Fibroblast of lung (primary cell): ENCODE measurements around the gene MCTP1. TPM values are rescaled to one million over a fixed set of nuclear protein-coding genes. Genes with fewer than 3 reads are reported as not detected.
"Not testable (repeated sequence)": the region's sequence is repeated elsewhere in the genome, so short reads cannot be mapped to it uniquely, and the experiment has no call there.

Experiments used
- DNase-seq, 2 donors: peaks; one replicate each; pipeline versions ENCODE4 v3.0.0 to v3.0.0-alpha.2; 2010; ENCODE audit warnings: low read depth in 2 of 2
- H2AFZ ChIP-seq: 2 replicates; pipeline ENCODE4 v1.5.1; 2012; ENCODE audit warnings: low read length, control low read depth, inconsistent platforms
- H3K27ac ChIP-seq: 2 replicates; pipeline ENCODE4 v1.5.1; 2011; ENCODE audit warnings: low read length, control low read depth; ENCODE audit not compliant: insufficient read depth
- H3K27me3 ChIP-seq: 2 replicates; pipeline ENCODE4 v1.5.1; 2011; ENCODE audit warnings: mild to moderate bottlenecking, low read length; ENCODE audit not compliant: control insufficient read depth, insufficient read depth
- H3K36me3 ChIP-seq: 2 replicates; pipeline ENCODE4 v1.5.1; 2011; ENCODE audit warnings: low read length; ENCODE audit not compliant: control insufficient read depth, insufficient read depth
- H3K4me1 ChIP-seq: 2 replicates; pipeline ENCODE4 v1.5.1; 2011; ENCODE audit warnings: low read length; ENCODE audit not compliant: control insufficient read depth, insufficient read depth; ENCODE audit errors: extremely low read depth
- H3K4me2 ChIP-seq: 2 replicates; pipeline ENCODE4 v1.5.1; 2011; ENCODE audit warnings: low read length, control low read depth; ENCODE audit not compliant: insufficient read depth; ENCODE audit errors: extremely low read depth
- H3K4me3 ChIP-seq, 4 experiments: fragments of 200-600 bp in 1 of 4; sonication (generic) in 1 of 4; replicated peaks in 1 of 4; 2 replicates each; pipeline ENCODE4 v1.5.1; 2011 to 2016; ENCODE audit warnings: low read length in 4 of 4, low read depth in 3 of 4, mild to moderate bottlenecking in 3 of 4, control low read depth in 2 of 4, inconsistent platforms in 1 of 4, mixed read lengths in 1 of 4; ENCODE audit not compliant: insufficient read depth in 1 of 4; ENCODE audit errors: control extremely low read depth in 1 of 4
- H3K79me2 ChIP-seq: 2 replicates; pipeline ENCODE4 v1.5.1; 2012; ENCODE audit warnings: mild to moderate bottlenecking, low read length, inconsistent platforms; ENCODE audit not compliant: control insufficient read depth, insufficient read depth
- H3K9ac ChIP-seq: 2 replicates; pipeline ENCODE4 v1.5.1; 2011; ENCODE audit warnings: mild to moderate bottlenecking, low read length, control low read depth; ENCODE audit not compliant: insufficient read depth
- H3K9me3 ChIP-seq: 2 replicates; pipeline ENCODE4 v1.5.1; 2012; ENCODE audit warnings: low read depth, low read length; ENCODE audit not compliant: control insufficient read depth, insufficient read depth
- H4K20me1 ChIP-seq: 2 replicates; pipeline ENCODE4 v1.5.1; 2011; ENCODE audit warnings: low read length; ENCODE audit not compliant: control insufficient read depth, insufficient read depth; ENCODE audit errors: extremely low read depth
- EZH2 ChIP-seq: IDR thresholded peaks from 2 replicates; pipeline ENCODE4 v1.5.1; 2012; ENCODE audit warnings: low read length, control low read depth, mild to moderate bottlenecking; ENCODE audit errors: missing control alignments
- polyA plus RNA-seq, 2 donors: library from polyadenylated mRNA; depleted of rRNA in 1 of 2; stranded (reverse) in 1 of 2; unstranded in 1 of 2; fragments of >200 nt; gene quantifications; 2 replicates each; pipeline ENCODE4 v1.2.1, GENCODE V29; 2011 to 2012; ENCODE audit warnings: missing spikeins in 1 of 2
- total RNA-seq: library from RNA; depleted of rRNA; stranded (reverse); fragments of >200 nt; gene quantifications from 2 replicates; pipeline ENCODE4 v1.2.1, GENCODE V29; 2014
- TF ChIP-seq, protein P1 (sequence below), 2 donors: IDR thresholded peaks in 1 of 2; conservative IDR thresholded peaks in 1 of 2; 1 replicate in 1 of 2; 2 replicates in 1 of 2; pipeline ENCODE4 v1.5.1; 2011 to 2012; ENCODE audit warnings: low read length in 2 of 2, control low read depth in 1 of 2, inconsistent platforms in 1 of 2, low read depth in 1 of 2, mild to moderate bottlenecking in 1 of 2

Gene MCTP1
- total and polyA plus RNA-seq, 2 donors (not counting 1 experiment from before 2014, with no cell fraction given): 0.78 to 7.9 TPM

DNA sequence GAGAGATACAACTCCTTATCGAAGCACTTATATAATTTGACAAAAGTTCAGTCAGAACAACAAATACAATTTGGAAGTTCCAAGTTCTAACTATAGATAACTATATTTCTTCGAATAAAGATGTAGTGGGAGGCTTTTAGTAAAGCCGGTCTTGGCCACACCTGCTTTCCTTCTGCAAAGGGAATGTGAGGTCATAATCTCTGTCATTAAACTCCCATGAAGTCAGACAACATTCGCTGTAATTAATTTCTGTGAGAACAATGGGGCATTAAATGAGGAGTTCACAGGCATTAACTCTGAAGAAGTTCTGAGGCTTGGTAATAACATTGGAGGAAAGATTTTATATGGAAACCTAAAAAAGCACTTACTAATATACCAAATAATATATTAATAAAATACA lies 67.5 kb downstream of the MCTP1 start:
- Histone ChIP-seq H3K27ac (no peak overlapping the region), H3K9ac (no peak overlapping the region), H3K4me3 (no peak overlapping the region), H3K27me3 (no peaks in the 10 kb centered on the region), H3K79me2 (no peaks in the 10 kb centered on the region), H3K4me1 (no peaks in the 10 kb centered on the region), H3K4me2 (no peak overlapping the region), H4K20me1 (no peaks in the 10 kb centered on the region), H2AFZ (no peak overlapping the region), H3K36me3 (no peaks in the 10 kb centered on the region), H3K9me3 (no peaks in the 10 kb centered on the region)
- TF ChIP-seq, protein P1, sequence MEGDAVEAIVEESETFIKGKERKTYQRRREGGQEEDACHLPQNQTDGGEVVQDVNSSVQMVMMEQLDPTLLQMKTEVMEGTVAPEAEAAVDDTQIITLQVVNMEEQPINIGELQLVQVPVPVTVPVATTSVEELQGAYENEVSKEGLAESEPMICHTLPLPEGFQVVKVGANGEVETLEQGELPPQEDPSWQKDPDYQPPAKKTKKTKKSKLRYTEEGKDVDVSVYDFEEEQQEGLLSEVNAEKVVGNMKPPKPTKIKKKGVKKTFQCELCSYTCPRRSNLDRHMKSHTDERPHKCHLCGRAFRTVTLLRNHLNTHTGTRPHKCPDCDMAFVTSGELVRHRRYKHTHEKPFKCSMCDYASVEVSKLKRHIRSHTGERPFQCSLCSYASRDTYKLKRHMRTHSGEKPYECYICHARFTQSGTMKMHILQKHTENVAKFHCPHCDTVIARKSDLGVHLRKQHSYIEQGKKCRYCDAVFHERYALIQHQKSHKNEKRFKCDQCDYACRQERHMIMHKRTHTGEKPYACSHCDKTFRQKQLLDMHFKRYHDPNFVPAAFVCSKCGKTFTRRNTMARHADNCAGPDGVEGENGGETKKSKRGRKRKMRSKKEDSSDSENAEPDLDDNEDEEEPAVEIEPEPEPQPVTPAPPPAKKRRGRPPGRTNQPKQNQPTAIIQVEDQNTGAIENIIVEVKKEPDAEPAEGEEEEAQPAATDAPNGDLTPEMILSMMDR (conservative IDR thresholded peaks at IDR 0.05 in 1 of 2, IDR thresholded peaks at IDR 0.05 in 1 of 2; ENCODE audit: low read depth in 1 of 2, low read length in 2 of 2): no peak
- TF ChIP-seq EZH2: no peak
- no peak for DNase-seq

DNA sequence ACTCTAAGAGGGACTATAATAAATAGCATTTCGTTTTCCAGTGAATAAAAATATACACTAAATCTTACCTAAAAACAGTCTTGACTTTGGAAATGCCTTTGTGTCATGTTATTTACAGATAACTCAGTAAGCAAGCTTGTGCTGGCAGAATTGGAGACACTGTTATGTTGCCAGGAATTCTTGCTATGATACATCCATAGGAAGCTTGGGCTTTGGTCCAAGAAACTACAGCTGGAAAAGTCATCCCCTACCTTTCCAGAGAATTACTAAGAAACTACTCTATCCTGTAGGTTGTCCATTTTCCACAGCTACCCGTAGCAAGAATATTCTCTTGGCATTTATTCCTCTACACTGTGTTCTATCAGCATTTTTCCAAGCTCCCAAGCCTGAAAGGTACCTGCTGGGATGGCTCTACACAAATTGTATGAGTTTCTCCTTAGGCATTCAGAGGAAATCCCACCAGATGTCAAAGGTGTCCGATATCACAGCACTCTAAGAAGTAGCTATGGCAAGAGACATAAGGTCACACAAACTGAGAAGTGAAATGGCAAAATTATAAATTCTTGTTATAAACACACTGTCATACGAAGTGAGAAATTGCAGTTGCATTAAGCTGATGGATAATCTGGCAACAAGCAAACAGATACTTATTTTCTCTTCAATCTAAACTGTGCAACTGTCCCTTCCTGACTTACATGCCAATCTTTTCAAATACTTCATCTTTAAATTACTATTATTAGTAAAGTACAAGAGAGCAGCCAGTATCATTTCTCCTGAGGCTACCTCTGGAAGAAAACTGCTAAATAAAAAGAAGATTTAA lies 68.5 kb downstream of the MCTP1 start:
- Histone ChIP-seq H4K20me1 (no peaks in the 10 kb centered on the region), H3K79me2 (no peaks in the 10 kb centered on the region), H3K27ac (no peak overlapping the region), H2AFZ (no peak overlapping the region), H3K9ac (no peak overlapping the region), H3K9me3 (no peaks in the 10 kb centered on the region), H3K4me2 (no peak overlapping the region), H3K4me1 (no peaks in the 10 kb centered on the region), H3K36me3 (no peaks in the 10 kb centered on the region), H3K27me3 (no peaks in the 10 kb centered on the region), H3K4me3 (no peak overlapping the region)
- TF ChIP-seq, protein P1 (conservative IDR thresholded peaks at IDR 0.05 in 1 of 2, IDR thresholded peaks at IDR 0.05 in 1 of 2; ENCODE audit: low read depth in 1 of 2, low read length in 2 of 2): no peak
- no peak for TF ChIP-seq EZH2
- peak in 1 of 2 donors; percentile 6 for DNase-seq

DNA sequence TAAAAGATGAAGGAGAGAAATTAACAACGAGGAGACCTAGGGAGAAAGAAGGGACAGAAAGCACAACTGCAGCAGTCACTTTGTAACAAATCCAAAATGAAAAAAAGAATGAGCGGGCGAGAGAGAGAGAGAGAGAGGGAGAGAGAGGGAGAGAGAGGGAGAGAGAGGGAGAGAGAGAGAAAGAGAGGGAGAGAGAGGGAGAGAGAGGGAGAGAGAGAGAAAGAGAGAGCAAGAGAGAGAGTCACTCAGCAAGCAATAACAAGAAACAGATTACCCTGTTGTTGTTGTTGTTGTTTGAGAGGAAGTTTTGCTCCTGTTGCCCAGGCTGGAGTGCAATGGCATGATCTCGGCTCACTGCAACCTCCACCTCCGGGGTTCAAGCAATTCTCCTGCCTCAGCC lies 77.1 kb downstream of the MCTP1 start:
- DNase-seq: not testable (repeated sequence)

More for the DNA sequence above, 77.1 kb downstream of the MCTP1 start:
- not testable (repeated sequence) for H3K27ac ChIP-seq, H3K9me3 ChIP-seq, H3K4me2 ChIP-seq, H3K79me2 ChIP-seq, H2AFZ ChIP-seq, H3K4me3 ChIP-seq, H3K9ac ChIP-seq, H4K20me1 ChIP-seq, H3K36me3 ChIP-seq, H3K27me3 ChIP-seq, H3K4me1 ChIP-seq
